Vagina (tissue), 2 donors: ENCODE results near the gene MYO1D.

Source experiments
- POLR2A ChIP-seq, 2 donors: fragments of 450-650 bp; IDR thresholded peaks; one replicate each; pipeline ENCODE4 v1.6.1; 2017; ENCODE audit warnings: antibody characterized with exemption in 2 of 2, mild to moderate bottlenecking in 2 of 2, moderate library complexity in 2 of 2
- POLR2AphosphoS5 ChIP-seq, 2 donors: sonication (generic); formaldehyde crosslinking; IDR thresholded peaks; one replicate each; pipeline ENCODE4 v1.9.0; 2017; ENCODE audit warnings: antibody characterized with exemption in 2 of 2, mild to moderate bottlenecking in 2 of 2, low read depth in 1 of 2; ENCODE audit not compliant: insufficient read depth in 1 of 2
- TF ChIP-seq, protein P1 (sequence below), 3 experiments: fragments of 450-650 bp in 2 of 3; fragments of 200-600 bp in 1 of 3; sonication (generic) in 1 of 3; IDR thresholded peaks; one replicate each; pipeline ENCODE4 v1.5.1; 2017 to 2019; ENCODE audit warnings: antibody characterized with exemption in 3 of 3, mild to moderate bottlenecking in 2 of 3, moderate library complexity in 2 of 3

DNA sequence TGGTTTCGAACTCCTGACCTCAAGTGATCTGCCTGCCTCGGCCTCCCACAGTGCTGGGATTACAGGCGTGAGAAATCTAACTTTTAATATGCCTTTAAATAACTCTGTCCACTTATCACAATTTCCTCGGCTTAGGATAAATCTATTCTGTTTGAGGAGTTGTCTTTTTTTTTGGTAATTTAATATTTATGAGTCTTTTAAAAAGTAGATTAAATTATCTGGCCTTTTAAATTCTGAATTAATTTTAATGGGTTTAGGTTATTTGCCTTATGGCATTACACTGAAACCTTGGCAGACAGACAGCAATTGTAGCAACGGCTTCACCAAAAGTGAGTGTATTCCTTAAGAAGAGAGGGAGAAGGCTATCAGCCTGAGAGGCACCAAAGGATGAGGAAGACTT is 66.2 kb downstream of the MYO1D start:
- TF ChIP-seq, protein P1, sequence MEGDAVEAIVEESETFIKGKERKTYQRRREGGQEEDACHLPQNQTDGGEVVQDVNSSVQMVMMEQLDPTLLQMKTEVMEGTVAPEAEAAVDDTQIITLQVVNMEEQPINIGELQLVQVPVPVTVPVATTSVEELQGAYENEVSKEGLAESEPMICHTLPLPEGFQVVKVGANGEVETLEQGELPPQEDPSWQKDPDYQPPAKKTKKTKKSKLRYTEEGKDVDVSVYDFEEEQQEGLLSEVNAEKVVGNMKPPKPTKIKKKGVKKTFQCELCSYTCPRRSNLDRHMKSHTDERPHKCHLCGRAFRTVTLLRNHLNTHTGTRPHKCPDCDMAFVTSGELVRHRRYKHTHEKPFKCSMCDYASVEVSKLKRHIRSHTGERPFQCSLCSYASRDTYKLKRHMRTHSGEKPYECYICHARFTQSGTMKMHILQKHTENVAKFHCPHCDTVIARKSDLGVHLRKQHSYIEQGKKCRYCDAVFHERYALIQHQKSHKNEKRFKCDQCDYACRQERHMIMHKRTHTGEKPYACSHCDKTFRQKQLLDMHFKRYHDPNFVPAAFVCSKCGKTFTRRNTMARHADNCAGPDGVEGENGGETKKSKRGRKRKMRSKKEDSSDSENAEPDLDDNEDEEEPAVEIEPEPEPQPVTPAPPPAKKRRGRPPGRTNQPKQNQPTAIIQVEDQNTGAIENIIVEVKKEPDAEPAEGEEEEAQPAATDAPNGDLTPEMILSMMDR (IDR thresholded peaks at IDR 0.05): no peak
- TF ChIP-seq POLR2A (IDR thresholded peaks at IDR 0.05) (no peak), POLR2AphosphoS5 (IDR thresholded peaks at IDR 0.05; ENCODE audit: insufficient read depth in 1 of 2, low read depth in 1 of 2) (no peak)
